ENCODE measurements around the gene NDUFB1.

The NDUFB1 gene

DNA sequence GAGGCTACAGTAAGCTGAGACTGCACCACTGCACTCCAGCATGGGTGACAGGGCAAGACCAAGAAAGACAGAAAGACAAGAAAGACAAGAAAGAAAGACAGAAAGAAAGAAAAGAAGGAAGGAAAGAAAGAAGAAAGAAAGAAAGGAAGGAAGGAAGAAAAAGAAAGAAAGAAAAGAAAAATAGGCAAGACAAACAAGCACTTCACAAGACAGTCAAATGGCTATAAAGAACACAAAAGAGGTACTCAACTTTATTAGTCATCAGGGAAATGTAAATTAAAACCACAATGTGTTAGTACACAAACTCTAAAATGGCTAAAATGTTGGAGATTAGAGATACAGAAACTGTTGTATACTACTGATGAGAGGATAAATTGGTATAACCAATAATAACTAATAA, 21.7 kb downstream of the NDUFB1 start:
- no peak overlapping the region for H3K4me2 ChIP-seq (ENCODE audit: low read length)
- no peaks in the 10 kb centered on the region for H3K27me3 ChIP-seq (ENCODE audit: insufficient read depth, low read length)
- no peak overlapping the region for H2AK5ac ChIP-seq (ENCODE audit: low read length)
- peaks cover 2% of the 10 kb centered on the region in 2 experiments for H3K36me3 ChIP-seq (ENCODE audit: control insufficient read depth in 1 of 2, insufficient read depth in 2 of 2, low read length in 2 of 2)
- H4K12ac ChIP-seq (ENCODE audit: low read depth, low read length) = no peak overlapping the region
- H2BK5ac ChIP-seq (ENCODE audit: low read depth, low read length, poor library complexity) = no peak overlapping the region
- H4K91ac ChIP-seq (ENCODE audit: low read depth, low read length) = no peak overlapping the region
- H3K4me3 ChIP-seq (ENCODE audit: low read depth, low read length) = no peak overlapping the region
- H3K4me1 ChIP-seq (ENCODE audit: control insufficient read depth in 1 of 2, insufficient read depth in 2 of 2, low read length in 2 of 2) = no peaks in the 10 kb centered on the region
- H4K8ac ChIP-seq (ENCODE audit: low read depth, low read length) = no peak overlapping the region
- H2BK12ac ChIP-seq (ENCODE audit: low read length) = no peak overlapping the region
- no peak overlapping the region for H3K14ac ChIP-seq (ENCODE audit: low read length)
- H3K79me2 ChIP-seq (ENCODE audit: control insufficient read depth, insufficient read depth, low read length, poor library complexity) = peaks cover 4% of the 10 kb centered on the region
- H3K9ac ChIP-seq (ENCODE audit: low read length) = no peak overlapping the region
- H3K79me1 ChIP-seq (ENCODE audit: low read length) = no peaks in the 10 kb centered on the region
- H3K23ac ChIP-seq (ENCODE audit: low read length) = no peak overlapping the region
- H3K18ac ChIP-seq (ENCODE audit: low read length) = no peak overlapping the region
- DNase-seq = no peak
- H3K27ac ChIP-seq (ENCODE audit: low read depth, low read length) = no peak overlapping the region
- no peaks in the 10 kb centered on the region for H3K9me3 ChIP-seq (ENCODE audit: insufficient read depth, low read depth, low read length)
- H2AFZ ChIP-seq (ENCODE audit: insufficient read depth, low read length, poor library complexity) = no peak overlapping the region
- H2BK120ac ChIP-seq (ENCODE audit: insufficient read depth, low read length, poor library complexity) = no peak overlapping the region
- H3K4ac ChIP-seq (ENCODE audit: low read depth, low read length) = no peak overlapping the region

GRCh38 chr14:92093320-92093719, 28.2 kb downstream of the NDUFB1 start:
- no peaks in the 10 kb centered on the region for H3K27me3 ChIP-seq (ENCODE audit: insufficient read depth, low read length)
- H3K4me2 ChIP-seq (ENCODE audit: low read length) = no peak overlapping the region
- H2AFZ ChIP-seq (ENCODE audit: insufficient read depth, low read length, poor library complexity) = no peak overlapping the region
- no peak overlapping the region for H2BK12ac ChIP-seq (ENCODE audit: low read length)
- H3K27ac ChIP-seq (ENCODE audit: low read depth, low read length) = no peak overlapping the region
- H3K4me3 ChIP-seq (ENCODE audit: low read depth, low read length) = no peak overlapping the region
- no peaks in the 10 kb centered on the region for H3K79me1 ChIP-seq (ENCODE audit: low read length)
- DNase-seq = no peak
- no peaks in the 10 kb centered on the region for H3K9me3 ChIP-seq (ENCODE audit: insufficient read depth, low read depth, low read length)
- peaks cover 7% of the 10 kb centered on the region in 2 experiments for H3K36me3 ChIP-seq (ENCODE audit: control insufficient read depth in 1 of 2, insufficient read depth in 2 of 2, low read length in 2 of 2)
- no peak overlapping the region for H3K9ac ChIP-seq (ENCODE audit: low read length)
- no peak overlapping the region for H4K12ac ChIP-seq (ENCODE audit: low read depth, low read length)
- H2AK5ac ChIP-seq (ENCODE audit: low read length) = no peak overlapping the region
- peaks cover 2% of the 10 kb centered on the region for H3K79me2 ChIP-seq (ENCODE audit: control insufficient read depth, insufficient read depth, low read length, poor library complexity)
- H3K4ac ChIP-seq (ENCODE audit: low read depth, low read length) = no peak overlapping the region
- H3K14ac ChIP-seq (ENCODE audit: low read length) = no peak overlapping the region
- no CpG with 5 or more reads among the region's 1 CpG for WGBS (ENCODE audit: extremely low coverage, insufficient coverage, insufficient read length)
- H3K4me1 ChIP-seq (ENCODE audit: control insufficient read depth in 1 of 2, insufficient read depth in 2 of 2, low read length in 2 of 2) = no peaks in the 10 kb centered on the region
- H4K91ac ChIP-seq (ENCODE audit: low read depth, low read length) = no peak overlapping the region
- H4K8ac ChIP-seq (ENCODE audit: low read depth, low read length) = no peak overlapping the region
- H2BK120ac ChIP-seq (ENCODE audit: insufficient read depth, low read length, poor library complexity) = no peak overlapping the region
- no peak overlapping the region for H2BK5ac ChIP-seq (ENCODE audit: low read depth, low read length, poor library complexity)
- no peak overlapping the region for H3K23ac ChIP-seq (ENCODE audit: low read length)
- H3K18ac ChIP-seq (ENCODE audit: low read length) = no peak overlapping the region

GRCh38 chr14:92088494-92088893, 33.0 kb downstream of the NDUFB1 start:
- Histone ChIP-seq H3K27ac (ENCODE audit: low read depth, low read length) (no peak overlapping the region), H3K4me1 (ENCODE audit: control insufficient read depth in 1 of 2, insufficient read depth in 2 of 2, low read length in 2 of 2) (no peaks in the 10 kb centered on the region)
- WGBS (ENCODE audit: extremely low coverage, insufficient coverage, insufficient read length) = no CpG with 5 or more reads among the region's 5 CpGs

GRCh38 chr14:92074555-92074954, 47.0 kb downstream of the NDUFB1 start:
- H3K4ac ChIP-seq (ENCODE audit: low read depth, low read length) = no peak overlapping the region
- H3K4me1 ChIP-seq (ENCODE audit: control insufficient read depth in 1 of 2, insufficient read depth in 2 of 2, low read length in 2 of 2) = no peaks in the 10 kb centered on the region
- H3K14ac ChIP-seq (ENCODE audit: low read length) = no peak overlapping the region
- no peak overlapping the region for H2BK120ac ChIP-seq (ENCODE audit: insufficient read depth, low read length, poor library complexity)
- H3K18ac ChIP-seq (ENCODE audit: low read length) = no peak overlapping the region
- no peaks in the 10 kb centered on the region for H3K79me2 ChIP-seq (ENCODE audit: control insufficient read depth, insufficient read depth, low read length, poor library complexity)
- H3K4me3 ChIP-seq (ENCODE audit: low read depth, low read length) = no peak overlapping the region
- H4K91ac ChIP-seq (ENCODE audit: low read depth, low read length) = no peak overlapping the region
- H3K9me3 ChIP-seq (ENCODE audit: insufficient read depth, low read depth, low read length) = no peaks in the 10 kb centered on the region
- no peak for DNase-seq
- H3K36me3 ChIP-seq (ENCODE audit: control insufficient read depth in 1 of 2, insufficient read depth in 2 of 2, low read length in 2 of 2) = peaks cover 9 to 10% of the 10 kb centered on the region in 2 experiments
- no peak overlapping the region for H3K23ac ChIP-seq (ENCODE audit: low read length)
- H2AFZ ChIP-seq (ENCODE audit: insufficient read depth, low read length, poor library complexity) = no peak overlapping the region
- no peak overlapping the region for H2BK5ac ChIP-seq (ENCODE audit: low read depth, low read length, poor library complexity)
- H3K4me2 ChIP-seq (ENCODE audit: low read length) = no peak overlapping the region
- no peak overlapping the region for H2BK12ac ChIP-seq (ENCODE audit: low read length)
- no peaks in the 10 kb centered on the region for H3K79me1 ChIP-seq (ENCODE audit: low read length)
- H3K9ac ChIP-seq (ENCODE audit: low read length) = no peak overlapping the region
- H4K8ac ChIP-seq (ENCODE audit: low read depth, low read length) = no peak overlapping the region
- H3K27me3 ChIP-seq (ENCODE audit: insufficient read depth, low read length) = no peaks in the 10 kb centered on the region
- no peak overlapping the region for H2AK5ac ChIP-seq (ENCODE audit: low read length)
- H3K27ac ChIP-seq (ENCODE audit: low read depth, low read length) = no peak overlapping the region
- H4K12ac ChIP-seq (ENCODE audit: low read depth, low read length) = no peak overlapping the region

More at GRCh38 chr14:92088494-92088893, 33.0 kb downstream of the NDUFB1 start:
- H3K79me1 ChIP-seq (ENCODE audit: low read length) = no peaks in the 10 kb centered on the region
- no peaks in the 10 kb centered on the region for H3K27me3 ChIP-seq (ENCODE audit: insufficient read depth, low read length)
- H3K4me3 ChIP-seq (ENCODE audit: low read depth, low read length) = no peak overlapping the region
- no peak overlapping the region for H4K12ac ChIP-seq (ENCODE audit: low read depth, low read length)
- H2AK5ac ChIP-seq (ENCODE audit: low read length) = no peak overlapping the region
- H4K8ac ChIP-seq (ENCODE audit: low read depth, low read length) = no peak overlapping the region
- no peak for DNase-seq
- no peak overlapping the region for H2AFZ ChIP-seq (ENCODE audit: insufficient read depth, low read length, poor library complexity)
- H4K91ac ChIP-seq (ENCODE audit: low read depth, low read length) = no peak overlapping the region
- no peak overlapping the region for H2BK120ac ChIP-seq (ENCODE audit: insufficient read depth, low read length, poor library complexity)
- no peak overlapping the region for H2BK12ac ChIP-seq (ENCODE audit: low read length)
- no peak overlapping the region for H3K9ac ChIP-seq (ENCODE audit: low read length)
- H3K18ac ChIP-seq (ENCODE audit: low read length) = no peak overlapping the region
- H3K36me3 ChIP-seq (ENCODE audit: control insufficient read depth in 1 of 2, insufficient read depth in 2 of 2, low read length in 2 of 2) = peaks cover 2 to 3% of the 10 kb centered on the region in 2 experiments
- no peak overlapping the region for H3K23ac ChIP-seq (ENCODE audit: low read length)
- no peaks in the 10 kb centered on the region for H3K79me2 ChIP-seq (ENCODE audit: control insufficient read depth, insufficient read depth, low read length, poor library complexity)
- H3K14ac ChIP-seq (ENCODE audit: low read length) = no peak overlapping the region
- H2BK5ac ChIP-seq (ENCODE audit: low read depth, low read length, poor library complexity) = no peak overlapping the region
- no peaks in the 10 kb centered on the region for H3K9me3 ChIP-seq (ENCODE audit: insufficient read depth, low read depth, low read length)
- no peak overlapping the region for H3K4ac ChIP-seq (ENCODE audit: low read depth, low read length)
- no peak overlapping the region for H3K4me2 ChIP-seq (ENCODE audit: low read length)

All from trophoblast cell (in vitro differentiated cells and primary cell).